ENCODE results near the gene MFNG.

- TF ChIP-seq CTCF (IDR thresholded peaks at IDR 0.05) (no peak), ZFX (IDR thresholded peaks at IDR 0.05; ENCODE audit: borderline replicate concordance) (no peak)
Measured at GRCh38 chr22:37519268-37520195, 33.3 kb upstream of the MFNG start, which contains the start of gene CARD10.

Measured in 22Rv1 (cell line).